WERI-Rb-1 (cell line): ENCODE results near the gene HP1BP3.

Source experiments
- DNase-seq: peaks from one replicate; pipeline ENCODE4 v3.0.0-alpha.2; 2020
- H3K27ac ChIP-seq: fragments of 250-450 bp; sonication (Bioruptor Pico); 2 replicates; pipeline ENCODE4 v1.5.1; 2020; ENCODE audit warnings: mild to moderate bottlenecking, moderate library complexity
- H3K27me3 ChIP-seq: fragments of 250-450 bp; sonication (Bioruptor Pico); 2 replicates; pipeline ENCODE4 v1.5.1; 2021; ENCODE audit warnings: mild to moderate bottlenecking, low read depth, moderate library complexity; ENCODE audit not compliant: insufficient read depth, severe bottlenecking
- H3K36me3 ChIP-seq: fragments of 250-450 bp; sonication (Bioruptor Pico); 2 replicates; pipeline ENCODE4 v1.5.1; 2020; ENCODE audit warnings: mild to moderate bottlenecking, moderate library complexity
- H3K4me3 ChIP-seq: 2 replicates; pipeline ENCODE4 v1.5.1; 2011; ENCODE audit warnings: low read depth, mild to moderate bottlenecking, control low read depth, low read length
- H3K9me3 ChIP-seq: fragments of 250-450 bp; sonication (Bioruptor Pico); 2 replicates; pipeline ENCODE4 v1.5.1; 2021; ENCODE audit warnings: mild to moderate bottlenecking, moderate library complexity; ENCODE audit not compliant: severe bottlenecking
- TF ChIP-seq, protein P1 (sequence below): IDR thresholded peaks from 2 replicates; pipeline ENCODE4 v1.5.1; 2011; ENCODE audit warnings: low read depth, mild to moderate bottlenecking, control low read depth, inconsistent platforms, low read length

The HP1BP3 gene

DNA sequence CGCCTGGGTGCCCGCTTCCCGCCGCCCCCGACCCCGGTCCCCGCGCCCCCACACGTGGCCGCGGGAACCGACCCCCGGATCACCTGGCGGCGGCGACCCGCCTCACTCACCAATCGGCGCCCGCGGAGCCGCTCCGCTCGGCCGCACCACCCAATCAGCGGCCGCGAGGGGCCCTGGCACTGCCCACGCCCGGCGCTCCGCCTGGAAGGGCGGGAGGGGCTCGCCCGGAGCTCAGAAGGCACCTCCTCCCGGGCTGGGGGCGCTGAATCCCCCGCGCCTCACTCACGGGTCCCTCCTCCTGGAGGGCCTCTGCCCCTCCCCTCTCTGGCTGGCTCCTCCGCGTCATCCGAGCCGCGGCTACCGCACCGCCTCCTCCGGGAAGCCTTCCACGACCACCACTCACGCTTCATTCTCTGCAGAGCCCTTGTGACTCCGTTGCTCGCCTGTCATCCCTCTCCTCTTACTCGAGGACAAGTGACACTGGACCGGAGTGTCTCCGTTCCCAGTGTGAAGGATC lies 55.0 kb downstream of the HP1BP3 start:
- Histone ChIP-seq H3K27ac (no peak overlapping the region), H3K9me3 (no peaks in the 10 kb centered on the region), H3K36me3 (peaks cover 6% of the 10 kb centered on the region), H3K27me3 (peaks cover 3% of the 10 kb centered on the region), H3K4me3 (peak overlapping the region; percentile 44)
- TF ChIP-seq, protein P1, sequence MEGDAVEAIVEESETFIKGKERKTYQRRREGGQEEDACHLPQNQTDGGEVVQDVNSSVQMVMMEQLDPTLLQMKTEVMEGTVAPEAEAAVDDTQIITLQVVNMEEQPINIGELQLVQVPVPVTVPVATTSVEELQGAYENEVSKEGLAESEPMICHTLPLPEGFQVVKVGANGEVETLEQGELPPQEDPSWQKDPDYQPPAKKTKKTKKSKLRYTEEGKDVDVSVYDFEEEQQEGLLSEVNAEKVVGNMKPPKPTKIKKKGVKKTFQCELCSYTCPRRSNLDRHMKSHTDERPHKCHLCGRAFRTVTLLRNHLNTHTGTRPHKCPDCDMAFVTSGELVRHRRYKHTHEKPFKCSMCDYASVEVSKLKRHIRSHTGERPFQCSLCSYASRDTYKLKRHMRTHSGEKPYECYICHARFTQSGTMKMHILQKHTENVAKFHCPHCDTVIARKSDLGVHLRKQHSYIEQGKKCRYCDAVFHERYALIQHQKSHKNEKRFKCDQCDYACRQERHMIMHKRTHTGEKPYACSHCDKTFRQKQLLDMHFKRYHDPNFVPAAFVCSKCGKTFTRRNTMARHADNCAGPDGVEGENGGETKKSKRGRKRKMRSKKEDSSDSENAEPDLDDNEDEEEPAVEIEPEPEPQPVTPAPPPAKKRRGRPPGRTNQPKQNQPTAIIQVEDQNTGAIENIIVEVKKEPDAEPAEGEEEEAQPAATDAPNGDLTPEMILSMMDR: no peak
- DNase-seq: peak; percentile 76

DNA sequence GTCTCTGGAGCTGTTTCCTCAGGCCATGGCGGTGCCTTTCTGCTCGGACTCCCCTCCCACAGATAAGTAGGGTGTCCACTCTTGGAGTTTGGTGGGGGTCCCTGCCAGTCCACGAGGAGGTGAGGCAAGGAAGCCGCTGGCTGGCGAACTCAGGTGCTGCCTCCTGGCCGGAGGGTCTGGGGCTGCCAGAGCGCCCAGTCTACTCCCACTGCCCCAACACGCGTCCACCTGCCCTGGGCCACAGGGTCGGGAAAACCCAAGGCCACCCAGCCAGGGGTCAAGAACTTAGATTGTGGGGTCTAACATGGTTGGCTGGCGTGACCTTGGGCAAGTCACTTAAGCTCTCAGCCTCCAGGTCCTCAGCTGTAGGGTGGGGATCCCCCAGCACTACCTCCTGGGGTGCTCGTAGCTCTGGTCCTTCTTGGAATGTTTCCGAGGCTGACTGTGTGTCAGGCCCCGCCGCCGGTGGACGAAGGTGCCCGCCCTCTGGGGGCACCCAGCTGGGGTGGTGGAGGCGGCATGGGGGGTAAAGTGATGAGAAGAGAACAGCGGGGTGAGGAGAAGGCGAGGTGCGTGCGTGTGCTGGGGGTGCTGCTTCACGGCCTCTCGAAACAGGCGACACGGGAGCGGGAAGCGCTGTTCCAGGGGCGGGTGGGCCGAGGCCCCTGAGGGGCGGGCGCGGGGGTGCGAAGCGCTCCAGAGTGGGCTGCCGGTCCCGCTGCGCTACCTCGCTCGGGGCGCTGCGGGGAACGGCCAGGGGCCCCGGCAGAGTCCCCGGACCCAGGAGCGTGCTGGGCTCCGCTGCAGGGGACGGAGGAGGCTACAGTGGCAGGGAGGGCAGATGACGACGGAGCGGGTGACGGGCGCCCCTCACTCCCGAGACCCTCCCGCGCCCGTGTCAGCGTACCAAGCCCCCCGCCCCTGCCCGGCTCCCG lies 55.8 kb downstream of the HP1BP3 start:
- H3K9me3 ChIP-seq: no peaks in the 10 kb centered on the region
- peak overlapping the region; percentile 27 for H3K4me3 ChIP-seq
- TF ChIP-seq, protein P1: no peak
- H3K27me3 ChIP-seq: peaks cover 3% of the 10 kb centered on the region
- no peak overlapping the region for H3K27ac ChIP-seq
- DNase-seq: no peak
- no peaks in the 10 kb centered on the region for H3K36me3 ChIP-seq

DNA sequence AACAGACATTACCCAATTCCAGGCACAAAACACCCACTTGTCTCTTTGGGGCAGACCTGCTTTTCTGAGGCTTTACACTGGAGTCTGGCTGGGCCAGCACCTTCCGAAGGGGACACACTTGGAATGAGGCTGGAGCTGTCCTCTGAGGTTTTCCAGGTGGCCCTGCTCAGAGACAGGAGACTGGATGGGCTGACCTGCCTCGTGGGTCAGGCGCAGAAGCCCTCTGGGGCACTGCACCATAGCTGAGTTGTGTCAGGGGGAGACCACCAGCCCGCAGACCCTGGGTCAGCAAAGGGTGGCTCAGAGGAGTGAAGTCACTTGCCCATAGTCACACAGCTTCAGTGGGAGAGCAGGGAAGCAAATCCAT lies 56.4 kb downstream of the HP1BP3 start:
- Histone ChIP-seq H3K27me3 (peaks cover 3% of the 10 kb centered on the region), H3K9me3 (no peaks in the 10 kb centered on the region), H3K36me3 (no peaks in the 10 kb centered on the region), H3K27ac (no peak overlapping the region), H3K4me3 (no peak overlapping the region)
- DNase-seq: no peak
- TF ChIP-seq, protein P1: no peak

DNA sequence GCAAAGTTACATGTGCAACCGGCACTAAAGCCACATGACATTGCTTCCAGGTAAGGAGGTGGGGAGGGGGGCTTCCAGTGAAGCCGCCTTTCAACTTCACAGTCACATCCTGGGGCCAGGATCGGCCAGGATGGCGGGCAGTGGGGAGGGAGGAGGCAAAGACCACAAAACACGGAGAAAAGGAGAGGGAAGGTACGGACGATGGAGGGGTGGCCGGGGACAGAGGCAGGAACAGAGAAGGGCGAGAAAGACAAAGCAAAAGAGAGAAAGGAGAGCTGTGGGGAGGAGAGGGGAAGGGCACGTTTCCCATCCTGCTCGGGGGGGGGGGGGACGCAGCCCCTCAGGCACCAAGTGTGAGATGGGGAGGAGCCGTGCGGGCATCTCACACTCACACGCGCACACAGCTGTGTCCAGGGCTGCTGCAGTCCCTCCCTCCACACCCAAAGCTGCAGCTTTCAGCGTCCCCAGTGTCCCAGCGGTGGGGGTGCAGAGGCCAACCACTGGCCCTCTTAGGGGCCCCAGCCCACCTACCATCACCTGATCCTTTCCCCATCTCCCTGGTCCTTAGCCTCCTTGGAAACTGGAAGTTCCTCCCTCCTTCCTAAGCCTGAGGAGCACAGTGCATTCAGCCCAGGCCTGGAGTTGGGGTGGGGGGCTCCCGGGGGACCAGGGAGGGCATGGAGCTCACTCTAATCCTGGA lies 57.0 kb downstream of the HP1BP3 start:
- TF ChIP-seq, protein P1: no peak
- Histone ChIP-seq H3K36me3 (no peaks in the 10 kb centered on the region), H3K27ac (no peak overlapping the region), H3K27me3 (peaks cover 3% of the 10 kb centered on the region), H3K4me3 (no peak overlapping the region), H3K9me3 (no peaks in the 10 kb centered on the region)
- no peak for DNase-seq

DNA sequence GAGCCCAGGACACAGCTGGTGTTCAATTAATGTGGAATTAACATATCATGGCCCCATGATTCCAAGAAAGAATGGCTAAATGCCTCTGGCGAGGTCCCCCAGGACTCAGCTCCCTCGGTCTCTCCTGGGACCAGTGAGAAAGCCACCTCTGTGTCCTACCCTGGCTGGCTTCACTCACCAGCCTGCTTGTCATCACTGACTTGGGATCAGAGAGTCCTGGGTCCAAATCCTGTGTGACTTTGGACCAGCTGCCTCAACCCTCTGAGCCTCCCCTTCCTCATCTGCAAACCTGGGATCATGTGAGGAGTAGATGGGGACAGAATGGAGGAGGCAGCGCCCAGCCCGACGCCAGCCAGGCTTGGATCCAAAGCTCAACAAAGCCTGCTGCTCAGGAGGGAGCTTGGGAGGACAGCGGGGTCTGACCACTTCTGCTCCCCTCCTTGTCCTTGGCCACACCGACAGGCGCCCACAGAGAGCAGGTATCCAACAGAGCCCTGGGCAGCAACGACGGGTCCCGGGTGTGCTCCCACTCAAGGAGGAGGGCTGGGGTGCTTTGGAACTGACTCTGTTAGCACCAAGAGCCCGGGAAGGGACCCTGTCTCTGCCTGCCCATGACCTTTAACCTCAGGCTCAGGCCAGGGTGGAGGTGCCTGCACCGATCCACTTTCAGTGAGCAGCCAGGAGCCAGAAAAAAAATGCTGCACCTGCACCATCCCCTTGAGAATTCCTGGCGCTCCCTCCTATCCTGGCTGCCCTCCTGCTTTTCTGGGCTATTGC lies 57.8 kb downstream of the HP1BP3 start:
- TF ChIP-seq, protein P1: no peak
- Histone ChIP-seq H3K4me3 (no peak overlapping the region), H3K36me3 (no peaks in the 10 kb centered on the region), H3K27ac (no peak overlapping the region), H3K9me3 (no peaks in the 10 kb centered on the region), H3K27me3 (peaks cover 3% of the 10 kb centered on the region)
- DNase-seq: no peak
